GM21447 (cell line): Measurements from ENCODE around the gene SUSD4.

Experiments used
- ATAC-seq: cut with Tn5 transposase; IDR thresholded peaks from one replicate; pipeline ENCODE4 v1.9.1; 2021; ENCODE audit not compliant: unreplicated experiment

The SUSD4 gene

DNA sequence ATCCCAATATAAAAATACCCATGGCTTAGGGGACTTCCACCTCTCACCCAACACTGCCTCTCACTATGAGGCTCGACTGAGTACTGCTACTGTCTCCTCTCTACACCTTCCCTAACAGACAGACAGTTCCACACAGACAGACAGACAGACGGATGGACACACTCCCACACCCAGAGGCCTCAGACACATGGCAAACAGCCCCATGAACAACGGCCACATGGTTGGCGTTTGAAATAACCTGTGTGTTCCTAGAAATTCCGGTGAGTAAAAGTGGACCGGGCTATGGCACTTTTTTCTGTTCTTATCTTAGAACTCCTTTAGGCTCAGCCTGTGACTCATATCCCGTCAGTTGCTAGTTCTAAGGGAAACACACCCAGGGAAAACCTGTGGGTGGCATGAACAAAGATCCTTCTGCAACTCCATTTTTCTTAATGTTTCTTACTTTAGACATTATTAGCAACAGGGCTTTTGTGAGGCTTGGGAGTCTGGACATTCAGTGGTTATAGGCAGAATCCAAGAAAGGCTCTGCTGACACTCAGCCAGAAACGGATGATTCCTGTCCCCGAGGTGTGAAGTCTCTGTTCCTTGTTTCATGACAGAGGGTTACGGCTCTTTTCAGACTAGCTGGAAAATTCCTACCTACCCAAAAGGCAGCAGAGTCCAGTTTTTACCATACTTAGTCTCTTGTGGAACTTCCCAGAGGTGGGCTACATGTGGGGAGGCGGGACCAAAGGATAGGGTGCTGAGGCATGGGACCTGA, 130.4 kb downstream of the SUSD4 start:
- no peak for ATAC-seq

DNA sequence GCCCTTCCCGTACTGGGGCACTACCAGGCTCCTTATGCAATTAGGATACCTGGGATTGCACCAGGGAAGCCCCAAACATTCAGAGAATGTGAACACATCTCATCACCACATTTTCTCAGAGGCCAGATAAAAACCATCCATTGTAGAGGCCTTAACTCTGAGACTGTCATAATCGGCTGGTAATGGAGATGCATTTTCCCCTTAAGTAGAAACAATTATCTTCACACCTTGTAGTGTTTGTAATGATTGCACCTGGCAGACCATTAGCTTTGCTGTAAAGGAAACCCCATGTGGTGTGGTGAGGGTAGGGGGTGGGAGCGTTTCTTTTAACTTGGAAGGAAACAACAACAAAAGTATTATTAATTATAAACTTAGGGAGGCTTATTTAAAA, 131.0 kb downstream of the SUSD4 start:
- ATAC-seq: no peak

DNA sequence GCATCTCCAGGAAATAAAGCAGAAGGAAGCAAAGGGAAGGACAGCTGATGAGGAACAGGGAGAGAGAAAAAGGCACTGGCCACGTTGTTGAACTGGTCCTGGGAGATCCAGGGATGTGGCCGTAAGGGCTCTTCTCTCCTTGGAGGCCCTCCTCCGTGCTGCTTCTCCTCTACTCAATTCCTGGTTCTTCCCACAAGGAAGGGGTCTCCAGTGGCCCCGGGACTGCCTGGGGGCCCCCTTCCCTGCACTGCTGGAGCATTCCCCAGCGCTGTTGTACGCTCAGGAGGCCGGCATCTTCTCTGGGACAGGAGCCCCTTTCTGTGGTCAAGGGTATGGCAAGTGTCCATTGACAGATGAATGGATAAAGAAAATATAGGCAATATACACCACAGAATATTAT, 132.4 kb downstream of the SUSD4 start:
- no peak for ATAC-seq

GRCh38 chr1:223231011-223231572, 132.9 kb downstream of the SUSD4 start:
- ATAC-seq: no peak

DNA sequence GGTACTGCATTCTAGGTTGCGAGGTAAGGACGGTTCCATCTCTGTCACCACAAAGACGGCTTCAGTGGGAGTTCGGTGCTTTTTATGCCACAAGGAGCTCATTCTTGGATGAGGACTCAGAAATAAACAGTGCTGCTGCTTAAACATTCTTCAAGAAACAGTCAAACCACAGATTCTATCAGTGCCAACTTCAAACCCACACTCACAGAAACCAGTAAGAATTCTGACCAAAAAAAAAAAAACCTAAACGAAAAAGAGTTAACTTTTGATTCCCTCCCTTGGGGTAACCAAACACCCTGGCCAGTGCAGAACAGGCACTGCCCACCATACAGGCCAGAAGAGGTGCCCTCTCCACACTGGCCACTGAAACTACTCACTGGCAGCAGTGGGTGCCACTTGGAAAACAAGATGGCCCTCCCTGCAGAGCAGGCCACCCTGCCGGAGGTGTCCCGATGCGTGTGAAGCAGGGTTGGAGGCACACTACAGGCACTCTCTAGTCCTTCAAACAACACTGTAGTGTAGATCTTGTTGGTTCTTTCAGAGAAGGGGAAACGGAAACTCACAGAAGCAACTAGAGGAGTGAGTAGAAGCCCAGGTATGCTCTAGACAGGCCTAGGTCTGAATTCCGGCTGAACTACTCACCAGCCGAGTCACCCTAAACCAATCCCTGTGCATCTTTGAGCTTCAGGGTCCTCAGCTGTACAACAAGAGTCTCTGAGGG, 133.7 kb downstream of the SUSD4 start:
- no peak for ATAC-seq

GRCh38 chr1:223229756-223230155, 134.2 kb downstream of the SUSD4 start:
- no peak for ATAC-seq

DNA sequence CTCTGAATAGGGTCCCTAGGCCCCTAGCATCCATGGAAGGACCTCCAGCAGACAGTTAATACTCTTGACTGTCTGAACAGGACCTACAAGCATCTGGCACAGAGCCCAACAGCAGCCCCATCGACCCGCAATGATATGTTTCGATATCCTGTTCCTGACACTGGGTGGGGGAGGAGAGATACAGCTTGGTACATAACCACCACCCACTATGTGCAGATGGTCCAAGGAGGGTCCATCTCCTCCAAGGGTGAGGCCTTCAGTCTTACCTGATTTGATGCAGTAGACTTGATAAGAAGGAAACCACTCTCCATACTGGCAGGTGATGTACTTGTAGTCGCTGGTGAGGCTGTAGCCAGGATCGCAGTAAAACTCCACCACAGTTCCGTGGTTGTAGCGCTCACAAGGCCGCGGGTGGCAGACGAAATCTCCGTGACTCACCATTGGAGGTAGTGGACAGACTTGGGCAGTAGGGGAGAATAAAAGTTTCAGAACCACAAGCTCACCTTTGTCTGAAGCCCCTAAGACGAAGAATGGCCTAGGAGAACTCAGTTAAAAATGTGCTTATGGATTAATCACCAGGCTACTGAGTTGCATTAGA, 134.9 kb downstream of the SUSD4 start:
- ATAC-seq: no peak

GRCh38 chr1:223228201-223228600, 135.8 kb downstream of the SUSD4 start:
- ATAC-seq: no peak

- ATAC-seq: no peak
Measured at GRCh38 chr1:223227486-223228196, 136.3 kb downstream of the SUSD4 start.

DNA sequence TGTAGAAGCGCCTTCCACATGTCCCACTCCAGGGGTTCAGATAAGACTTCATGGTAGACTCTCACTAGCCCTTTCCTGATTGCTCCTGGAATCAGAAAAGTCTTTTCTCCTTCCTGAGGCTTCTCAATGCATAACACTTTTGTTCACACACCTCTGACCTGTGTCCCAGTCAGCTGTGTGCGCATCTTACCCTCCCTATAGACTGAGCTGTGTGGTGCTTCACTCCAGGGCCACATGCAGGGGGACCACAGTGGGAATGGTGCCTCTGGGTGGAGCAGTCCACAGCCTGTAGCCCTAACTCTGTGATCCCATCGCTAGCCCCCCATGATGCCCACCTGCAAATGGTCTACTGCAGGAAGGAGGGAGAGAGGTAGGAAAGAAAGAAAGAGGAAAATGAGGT, 136.9 kb downstream of the SUSD4 start:
- no peak for ATAC-seq

GRCh38 chr1:223226271-223226670, 137.7 kb downstream of the SUSD4 start:
- ATAC-seq: no peak

DNA sequence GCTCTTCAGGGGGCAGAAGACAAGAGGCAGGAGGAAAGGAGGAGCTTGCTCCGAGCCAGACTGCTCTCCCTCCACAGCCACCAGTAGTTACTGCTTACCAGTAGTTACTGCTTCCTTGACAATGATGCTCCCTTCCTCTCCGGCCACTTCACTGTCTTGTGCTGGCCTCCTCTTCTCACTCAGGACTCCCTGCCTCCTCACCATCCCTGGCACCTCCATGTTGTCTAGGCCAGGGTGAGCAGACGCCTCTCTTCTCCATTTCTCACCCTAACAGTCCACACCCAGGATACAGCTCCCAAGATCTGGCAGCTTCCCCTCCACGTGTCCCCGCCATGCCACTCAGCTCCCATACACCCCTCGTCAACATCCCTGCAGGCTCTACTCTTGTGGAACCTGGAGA, 138.5 kb downstream of the SUSD4 start:
- ATAC-seq: no peak

DNA sequence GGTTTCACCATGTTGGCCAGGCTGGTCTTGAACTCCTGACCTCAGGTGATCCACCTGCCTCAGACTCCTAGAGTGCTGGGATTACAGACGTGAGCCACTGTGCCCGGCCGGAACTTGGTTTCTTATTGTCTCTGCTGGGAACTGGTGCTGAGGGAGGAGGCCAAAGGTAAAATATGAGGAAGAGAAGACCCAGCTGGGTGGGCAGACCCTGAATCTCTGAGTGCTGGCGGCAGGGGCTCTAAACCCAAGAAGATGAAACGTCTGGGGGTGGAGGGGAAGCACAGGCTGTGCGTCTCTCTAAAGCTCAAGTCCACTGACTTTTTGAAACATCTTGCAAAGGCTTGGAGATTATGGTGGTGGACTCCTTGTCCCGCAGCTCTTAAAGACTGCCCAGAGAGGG, 138.9 kb downstream of the SUSD4 start:
- no peak for ATAC-seq

- ATAC-seq: no peak
Measured at GRCh38 chr1:223224465-223224864, 139.5 kb downstream of the SUSD4 start.

- ATAC-seq: no peak
Measured at GRCh38 chr1:223223091-223223995, 140.6 kb downstream of the SUSD4 start.

DNA sequence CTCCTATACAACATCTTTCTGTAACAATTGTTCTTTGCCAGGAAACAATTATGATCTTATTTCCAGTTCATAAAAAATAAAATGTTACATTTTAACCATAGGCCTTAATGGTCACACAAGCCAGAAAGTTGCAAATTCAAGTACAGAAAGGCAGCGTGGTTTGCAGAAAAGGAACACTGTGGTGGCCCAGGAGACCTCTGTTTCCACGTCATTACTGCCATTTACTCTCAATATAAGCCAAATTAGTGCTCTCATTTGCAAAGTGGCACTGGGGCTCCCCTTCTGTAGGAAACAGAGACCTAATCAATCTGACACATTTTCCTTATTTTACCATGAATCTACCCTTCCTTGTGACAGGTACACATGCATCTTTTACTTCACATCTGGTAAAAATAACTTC, 141.6 kb downstream of the SUSD4 start:
- ATAC-seq: no peak

DNA sequence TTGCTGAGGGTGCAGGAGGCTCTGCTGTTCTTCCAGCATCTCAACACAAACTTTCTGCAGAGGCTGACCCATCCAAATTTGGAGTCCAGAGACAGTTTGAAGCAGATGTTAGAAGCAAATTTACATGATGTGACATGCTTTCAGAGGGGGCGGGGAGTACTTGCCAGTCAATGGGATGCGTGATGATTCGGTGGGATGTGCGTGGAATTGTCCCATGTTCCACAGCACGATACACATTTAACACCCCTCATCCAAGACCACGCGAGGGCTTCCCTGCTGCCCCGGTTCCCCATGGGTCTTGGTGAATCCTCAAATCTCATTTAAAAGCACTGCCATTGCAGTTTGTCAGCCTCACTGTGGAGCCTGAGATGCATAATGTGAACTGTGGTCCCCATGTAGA, 142.3 kb downstream of the SUSD4 start:
- no peak for ATAC-seq

- no peak for ATAC-seq
Measured at GRCh38 chr1:223219846-223220610, 143.9 kb downstream of the SUSD4 start.

GRCh38 chr1:223219318-223219635, 144.7 kb downstream of the SUSD4 start:
- ATAC-seq: no peak

- no peak for ATAC-seq
Measured at GRCh38 chr1:223217781-223218180, 146.2 kb downstream of the SUSD4 start.
